Measurements from ENCODE around the gene GJC2. TPM values are rescaled to one million over a fixed set of nuclear protein-coding genes. Genes with fewer than 3 reads are reported as not detected.
"Not testable (repeated sequence)": the region's sequence is repeated elsewhere in the genome, so short reads cannot be mapped to it uniquely, and the experiment has no call there.

Gene GJC2
- total RNA-seq, 1 experiment from 2014 or later: 0.48 TPM

- no peak for DNase-seq (ENCODE audit: low read depth)
These were observed 23.1 kb downstream of the GJC2 start for GRCh38 chr1:228172591-228173527.

- DNase-seq (ENCODE audit: low read depth): not testable (repeated sequence)
These were observed 24.1 kb downstream of the GJC2 start for GRCh38 chr1:228173528-228174481.

GRCh38 chr1:228174482-228175315 is 25.0 kb downstream of the GJC2 start:
- DNase-seq (ENCODE audit: low read depth): no peak

- no peak for DNase-seq (ENCODE audit: low read depth)
These were observed 25.7 kb downstream of the GJC2 start for GRCh38 chr1:228175316-228176023.

GRCh38 chr1:228176024-228176395 is 26.3 kb downstream of the GJC2 start:
- DNase-seq (ENCODE audit: low read depth): no peak

- DNase-seq (ENCODE audit: low read depth): no peak
These were observed 26.9 kb downstream of the GJC2 start for GRCh38 chr1:228176461-228177182.

GRCh38 chr1:228177183-228177475 is 27.4 kb downstream of the GJC2 start:
- DNase-seq (ENCODE audit: low read depth): no peak

GRCh38 chr1:228177721-228178710 is 28.3 kb downstream of the GJC2 start:
- DNase-seq (ENCODE audit: low read depth): no peak

- DNase-seq (ENCODE audit: low read depth): no peak
These were observed 29.3 kb downstream of the GJC2 start for GRCh38 chr1:228178737-228179684.

- peak; percentile 19 for DNase-seq (ENCODE audit: low read depth)
These were observed 30.7 kb downstream of the GJC2 start for GRCh38 chr1:228180271-228180958.

- no peak for DNase-seq (ENCODE audit: low read depth)
These were observed 31.4 kb downstream of the GJC2 start for GRCh38 chr1:228180959-228181644.

- no peak for DNase-seq (ENCODE audit: low read depth)
These were observed 31.9 kb downstream of the GJC2 start for GRCh38 chr1:228181645-228182034.

- DNase-seq (ENCODE audit: low read depth): no peak
These were observed 32.7 kb downstream of the GJC2 start for GRCh38 chr1:228182296-228183030.

GRCh38 chr1:228184152-228184551 is 34.4 kb downstream of the GJC2 start:
- DNase-seq (ENCODE audit: low read depth): no peak

- DNase-seq (ENCODE audit: low read depth): no peak
These were observed 35.9 kb downstream of the GJC2 start for GRCh38 chr1:228185641-228185965.

- not testable (repeated sequence) for DNase-seq (ENCODE audit: low read depth)
These were observed 38.5 kb downstream of the GJC2 start for GRCh38 chr1:228188249-228188648.
